HG03097 (cell line): Measurements from ENCODE around the gene LYZL4.

Experiments used
- ATAC-seq: cut with Tn5 transposase; IDR thresholded peaks from one replicate; pipeline ENCODE4 v1.9.1; 2021; ENCODE audit not compliant: unreplicated experiment, low FRiP score

Gene LYZL4

DNA sequence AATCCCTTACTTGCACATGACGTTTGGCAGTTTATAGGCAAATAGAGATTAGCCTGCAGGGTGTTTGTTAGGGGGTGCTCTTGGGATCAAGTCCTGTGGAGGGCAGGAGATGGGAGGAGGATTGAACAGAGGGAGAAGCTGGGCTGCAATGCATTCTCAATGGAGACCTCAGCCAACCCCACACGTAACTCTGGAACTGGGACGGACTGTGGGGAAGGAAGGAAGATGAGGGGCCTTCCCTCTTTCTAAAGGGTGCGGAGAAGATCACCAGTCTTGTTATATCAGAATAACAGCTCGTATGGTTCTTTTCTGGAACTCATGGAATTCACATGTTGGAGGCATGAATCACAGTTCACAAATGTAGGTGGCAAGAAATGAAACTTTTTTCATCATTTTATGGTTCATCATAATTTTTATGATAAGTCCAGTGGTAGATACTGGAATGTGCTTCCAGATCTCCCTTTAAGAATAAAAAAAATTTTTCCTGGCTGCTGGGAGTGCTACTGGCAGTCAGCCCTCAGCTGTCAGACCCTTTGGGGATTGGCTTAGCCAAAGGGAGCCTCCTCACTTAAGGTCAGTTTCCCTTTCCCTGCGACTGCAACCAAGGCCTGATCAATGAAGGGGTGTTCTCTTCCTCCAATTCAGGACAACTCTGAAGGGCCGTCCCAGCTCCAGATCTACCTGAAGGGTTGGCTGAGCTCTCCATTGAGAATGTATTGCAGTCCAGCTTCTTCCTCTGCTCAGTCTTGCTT is 20.5 kb upstream of the LYZL4 start:
- no peak for ATAC-seq

DNA sequence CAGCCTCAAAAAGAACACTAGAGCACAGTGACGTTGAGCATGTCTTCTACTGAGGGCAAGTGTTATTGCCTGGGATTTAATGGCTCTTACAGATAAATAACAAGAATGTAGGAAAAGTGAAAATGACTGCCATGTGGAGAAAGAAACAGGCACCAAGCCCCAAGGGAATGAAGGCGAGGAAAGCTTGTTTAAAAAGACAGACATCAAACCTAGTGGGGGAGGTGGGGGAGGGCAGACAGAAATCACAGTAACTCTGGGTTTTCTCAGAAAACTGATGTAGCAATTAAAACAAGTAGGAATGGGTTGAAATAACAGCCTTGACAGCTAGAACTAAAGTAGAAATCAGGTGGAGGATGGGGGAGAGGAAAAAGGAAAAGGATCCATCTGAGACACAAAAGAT is 18.4 kb upstream of the LYZL4 start:
- ATAC-seq: no peak

DNA sequence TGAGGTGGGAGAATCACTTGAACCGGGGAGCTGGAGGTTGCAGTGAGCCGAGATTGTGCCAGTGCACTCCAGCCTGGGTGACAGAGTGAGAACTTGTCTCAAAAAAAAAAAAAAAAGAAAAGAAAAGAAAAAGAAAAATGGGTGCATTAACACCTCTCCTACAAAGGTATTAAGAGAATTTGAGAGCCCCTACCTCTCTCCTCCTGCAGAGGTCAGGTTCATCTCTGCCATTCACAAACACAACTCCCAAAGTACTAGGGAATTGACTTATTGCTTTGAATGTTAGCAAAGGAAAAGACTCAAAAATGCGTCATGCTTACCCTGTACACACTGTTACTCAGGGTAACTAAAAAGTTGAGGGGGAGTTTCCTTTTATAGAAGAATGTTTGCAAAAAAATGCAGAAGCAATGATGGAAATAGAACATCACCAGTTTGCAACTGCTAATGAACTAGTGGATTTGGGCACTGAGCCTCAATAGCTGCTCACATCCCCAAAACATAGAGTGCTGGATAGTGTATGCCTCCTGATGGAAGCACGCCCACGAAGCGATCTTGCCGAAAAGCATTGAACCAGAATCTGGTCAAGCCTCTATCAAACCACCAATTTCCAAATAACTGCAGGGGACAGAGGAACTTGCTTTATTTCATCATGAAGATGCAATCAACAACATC is 15.5 kb upstream of the LYZL4 start:
- ATAC-seq: no peak

DNA sequence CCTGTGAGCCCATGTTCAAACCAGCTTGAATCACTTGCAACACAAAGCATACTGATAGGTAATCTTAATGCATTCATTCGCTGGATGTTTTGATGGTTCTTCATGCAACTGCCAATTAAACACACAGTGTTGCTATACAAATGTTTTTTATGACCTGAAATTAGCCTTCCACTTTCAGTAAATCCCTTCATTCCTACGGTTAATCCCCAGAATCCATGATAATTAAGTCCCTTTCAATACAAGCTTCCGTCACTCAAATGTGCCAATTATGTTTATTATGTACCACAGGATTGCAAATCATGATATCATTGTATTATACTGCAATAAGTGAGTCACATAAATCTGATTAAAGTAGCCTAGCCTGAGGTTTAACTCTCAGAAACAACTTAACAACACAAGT is 14.5 kb upstream of the LYZL4 start:
- no peak for ATAC-seq

DNA sequence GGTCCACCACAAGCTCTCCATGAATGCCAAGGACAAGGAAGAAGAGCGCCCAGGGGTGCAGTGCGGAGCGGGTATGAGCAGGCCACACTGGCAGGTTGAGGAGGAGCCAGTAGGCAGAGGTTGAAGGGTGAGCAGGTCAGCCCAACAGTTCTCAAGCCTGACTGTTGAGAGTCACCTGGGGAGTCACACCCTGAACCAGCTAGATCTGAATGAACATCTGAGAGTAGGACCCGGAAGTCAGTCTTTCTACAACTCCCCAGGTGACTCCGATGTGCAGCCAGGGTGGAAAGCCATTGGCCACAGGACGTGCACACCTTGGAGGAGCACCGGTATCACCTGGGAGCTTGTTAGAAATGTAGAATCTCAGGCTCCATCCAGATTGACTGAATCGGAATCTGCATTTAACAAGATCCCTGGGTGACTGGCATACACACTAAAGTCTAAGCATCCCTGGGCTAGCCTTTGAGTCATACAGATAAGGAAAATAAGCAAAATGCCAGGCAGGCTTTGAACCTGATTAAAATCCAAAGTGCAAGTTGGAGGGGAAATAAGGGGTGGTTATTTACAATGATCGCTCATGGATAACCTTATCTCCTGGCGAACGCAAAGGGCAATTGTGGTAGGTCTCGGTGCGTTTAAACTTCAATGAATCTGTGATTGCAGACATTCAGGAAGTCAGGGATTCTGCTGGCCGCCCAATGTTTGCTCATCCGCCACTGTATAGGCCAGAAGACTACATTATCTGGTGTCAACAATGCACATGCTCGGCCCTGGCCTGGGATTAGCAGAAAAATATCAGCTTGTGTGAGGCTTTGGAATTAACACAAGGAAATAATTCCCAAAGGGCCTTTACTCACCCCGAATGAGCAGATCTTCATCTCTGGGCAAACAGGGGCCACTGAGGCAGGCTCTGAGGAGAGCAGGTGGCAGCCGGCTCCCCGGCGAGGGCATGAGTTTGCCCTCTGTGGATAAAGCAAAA is 11.7 kb upstream of the LYZL4 start:
- ATAC-seq: no peak

DNA sequence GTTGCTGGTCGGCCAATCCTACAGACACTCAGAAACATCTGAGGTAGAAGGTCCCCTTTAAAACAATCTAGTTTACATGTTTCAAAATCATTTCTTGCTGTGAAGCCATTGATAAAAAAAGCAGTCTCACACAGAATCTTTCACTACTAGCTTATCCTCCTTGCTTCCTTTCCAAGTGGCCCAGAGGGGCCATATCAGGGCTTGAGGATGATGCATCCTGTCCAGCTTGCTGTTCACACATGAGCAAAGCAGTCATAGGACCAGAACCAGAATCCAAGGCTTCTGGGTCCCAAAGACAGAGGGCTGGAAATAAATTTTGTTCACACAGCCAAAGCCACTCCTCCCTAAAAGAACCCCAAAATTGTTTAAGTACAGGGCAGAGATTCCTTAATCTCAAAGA is 9.2 kb upstream of the LYZL4 start:
- ATAC-seq: no peak

DNA sequence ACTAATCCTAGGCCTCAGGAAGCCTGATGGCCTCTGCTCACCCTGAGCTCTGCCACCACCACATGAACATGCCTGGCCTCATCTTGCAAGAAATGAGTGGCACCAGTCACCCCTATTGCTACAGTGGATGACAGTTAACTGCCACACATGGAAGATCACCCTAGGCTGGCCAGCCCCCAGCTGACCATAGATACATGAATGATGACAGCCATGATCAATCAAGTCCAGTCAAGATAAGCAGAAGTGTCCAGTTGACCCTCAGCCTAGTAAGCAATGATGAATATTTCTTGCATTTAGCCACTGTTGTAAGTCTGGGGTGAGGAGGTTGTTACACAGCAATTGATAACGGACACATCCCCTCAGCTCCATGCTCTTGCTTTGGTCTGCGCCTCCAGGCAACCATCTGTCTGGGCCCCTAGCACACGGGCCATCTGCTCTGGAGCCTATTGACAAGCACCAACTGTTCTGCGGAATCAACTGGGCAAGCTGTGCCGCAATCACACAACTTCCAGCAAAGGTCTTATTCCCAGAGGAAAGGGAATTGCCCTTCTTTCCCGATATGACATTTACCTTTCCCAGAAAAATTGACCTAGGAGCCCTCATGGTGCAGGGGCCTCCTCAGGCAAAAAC is 2.2 kb upstream of the LYZL4 start:
- ATAC-seq: no peak

DNA sequence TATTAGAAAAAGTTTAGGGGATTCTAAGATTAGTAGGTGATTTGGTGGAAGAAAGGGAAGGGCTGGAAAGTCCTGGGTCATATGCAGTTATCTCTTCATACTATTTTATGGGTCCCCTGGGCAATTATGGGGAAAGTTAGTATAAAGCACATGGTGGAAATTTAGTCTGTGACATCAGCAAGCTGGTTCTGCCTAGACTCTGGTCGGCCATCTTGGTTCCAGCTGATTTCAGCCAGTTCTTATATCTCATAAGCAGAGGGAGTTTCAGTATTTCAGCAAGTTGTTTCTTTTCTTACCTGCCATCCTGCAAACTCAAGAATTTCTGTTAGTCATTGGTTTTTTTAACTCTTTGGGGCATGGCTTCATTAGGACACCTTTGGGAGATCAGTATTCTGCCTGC is 1.0 kb upstream of the LYZL4 start:
- no peak for ATAC-seq

DNA sequence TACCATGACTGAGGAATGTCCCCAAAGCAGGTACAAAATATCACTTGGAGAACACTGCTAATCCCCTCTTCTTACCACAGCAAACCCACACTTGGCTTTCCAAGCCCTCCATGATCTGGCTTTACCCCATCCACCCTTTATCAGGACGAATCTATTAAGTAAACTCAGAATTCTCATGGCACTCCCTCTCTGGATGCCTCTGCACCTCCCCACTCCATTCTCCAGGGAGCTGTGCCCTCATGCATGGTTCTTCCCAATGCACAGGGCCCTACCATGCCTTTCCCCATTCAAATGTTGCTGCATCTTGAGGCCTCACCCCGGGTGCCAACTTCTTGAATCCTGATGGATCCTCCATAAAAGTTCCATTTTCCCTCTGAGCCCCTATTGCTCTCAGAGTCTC is 2.3 kb downstream of the LYZL4 start:
- ATAC-seq: no peak

DNA sequence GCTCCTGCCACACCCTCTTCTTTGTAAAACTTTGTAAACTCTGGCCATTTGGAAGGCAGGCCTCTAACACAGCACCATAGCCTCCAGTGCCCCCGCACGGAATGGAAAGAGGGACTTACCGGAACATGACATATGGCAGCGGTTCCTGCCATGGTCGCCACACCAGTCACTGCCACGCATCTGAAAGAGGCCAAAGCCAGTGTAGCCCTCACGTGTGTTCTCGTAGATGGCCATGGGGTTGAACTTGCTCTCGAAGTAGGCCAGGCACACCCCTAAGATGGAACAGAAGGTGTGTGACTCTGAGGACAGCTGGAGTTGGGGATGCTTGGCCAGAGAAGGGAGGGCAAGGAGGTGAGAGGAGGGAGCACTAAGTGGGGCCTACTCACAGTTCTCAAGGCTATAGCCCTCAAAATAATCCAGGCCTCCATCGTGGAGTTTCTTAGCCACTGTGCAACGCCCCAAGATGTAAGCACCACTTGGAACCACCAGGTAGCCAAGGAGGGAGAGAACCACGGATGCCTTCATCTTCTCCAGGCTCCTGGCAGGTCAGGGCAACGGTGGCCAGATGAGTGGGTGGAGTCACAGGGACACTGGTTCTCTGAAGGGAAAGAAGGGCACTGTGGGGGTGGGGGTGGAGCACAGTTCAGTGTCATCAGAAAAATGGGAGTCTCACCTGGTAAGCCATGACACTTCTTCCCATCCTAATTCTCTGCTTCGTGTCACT is 3.5 kb downstream of the LYZL4 start:
- ATAC-seq: no peak

DNA sequence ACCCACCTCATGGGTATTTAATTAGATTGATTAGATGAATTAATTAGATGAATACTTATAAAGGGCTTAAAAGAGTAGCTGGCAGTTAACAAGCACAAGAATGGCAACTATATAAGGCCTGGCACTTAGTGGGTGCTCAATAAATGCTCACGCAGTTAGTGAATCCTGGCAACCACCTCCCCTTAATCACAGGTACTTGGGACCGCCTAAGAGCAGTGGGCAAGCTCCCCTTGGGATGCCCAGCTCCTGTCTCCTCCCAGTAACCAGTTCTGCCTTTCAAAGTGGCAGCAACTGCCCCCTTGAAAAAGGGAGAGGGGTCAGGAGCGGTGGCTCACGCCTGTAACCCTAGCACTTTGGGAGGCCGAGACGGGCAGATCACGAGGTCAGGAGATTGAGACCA is 4.6 kb downstream of the LYZL4 start:
- no peak for ATAC-seq

DNA sequence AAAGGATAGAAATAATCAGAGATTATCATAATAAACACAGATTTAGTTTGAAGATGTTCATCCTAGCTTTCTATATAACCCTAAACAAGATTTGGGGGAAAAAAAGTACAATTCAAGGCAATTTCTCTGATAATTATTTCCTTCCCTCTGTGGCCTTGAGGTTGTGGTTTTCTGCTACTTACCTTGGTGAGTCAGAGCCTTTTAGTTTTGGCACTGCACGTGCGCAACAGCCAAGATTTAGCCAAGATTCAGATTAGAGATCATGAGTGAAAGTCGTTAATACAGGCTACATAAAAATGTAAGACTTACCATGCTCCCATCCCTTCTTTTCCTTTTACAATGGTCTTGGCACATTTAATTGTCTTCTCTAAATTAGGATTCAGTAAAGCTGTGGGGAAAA is 6.7 kb downstream of the LYZL4 start:
- no peak for ATAC-seq

DNA sequence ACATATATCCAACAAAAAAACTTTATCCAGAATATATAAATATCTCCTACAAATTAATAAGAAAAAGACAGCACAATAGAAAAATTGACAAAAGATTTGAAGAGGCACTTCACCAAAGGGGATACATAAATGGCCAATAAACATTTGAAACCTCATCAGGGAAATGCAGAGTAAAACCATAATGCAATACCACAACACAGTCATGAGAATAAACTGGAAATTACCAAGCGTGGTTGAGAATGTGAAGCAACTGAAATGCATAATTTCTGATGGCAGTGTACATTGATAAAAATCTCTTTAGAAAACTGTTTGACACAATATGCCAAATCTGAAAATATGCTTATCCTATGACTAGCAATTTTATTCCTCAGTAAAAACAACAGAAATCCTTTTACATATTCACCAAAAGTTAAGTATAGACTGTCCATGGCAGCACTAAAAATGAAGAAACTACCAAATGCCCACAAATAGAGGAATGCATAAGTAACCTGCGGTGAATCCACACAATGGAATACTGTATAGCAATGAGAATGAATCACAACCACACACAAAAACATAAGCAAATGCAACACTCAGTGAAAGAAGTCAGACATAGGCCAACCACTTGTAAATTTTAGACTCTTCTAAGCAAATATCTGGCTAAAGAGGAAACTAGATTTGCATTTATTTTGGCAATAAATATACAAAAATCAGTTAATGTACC is 7.9 kb downstream of the LYZL4 start:
- ATAC-seq: no peak

DNA sequence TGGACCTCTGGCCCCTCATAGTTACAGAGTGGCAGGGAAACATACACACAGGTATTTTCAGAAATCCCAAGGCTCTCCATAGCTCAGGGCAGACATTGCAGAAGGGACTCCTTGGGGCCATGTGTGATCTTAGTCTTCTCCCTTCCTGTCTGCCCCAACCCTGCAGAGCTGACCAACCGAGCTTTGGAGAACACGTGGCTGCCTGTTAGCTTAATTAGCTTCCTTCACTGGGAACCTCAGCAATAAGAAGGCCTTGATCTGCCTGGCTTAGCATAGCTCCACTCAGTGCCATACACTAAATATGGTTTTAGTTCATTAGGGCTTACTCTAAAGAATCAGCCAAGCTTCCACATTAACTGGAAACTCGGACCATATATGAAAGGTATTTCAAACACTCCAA is 12.3 kb downstream of the LYZL4 start:
- no peak for ATAC-seq

DNA sequence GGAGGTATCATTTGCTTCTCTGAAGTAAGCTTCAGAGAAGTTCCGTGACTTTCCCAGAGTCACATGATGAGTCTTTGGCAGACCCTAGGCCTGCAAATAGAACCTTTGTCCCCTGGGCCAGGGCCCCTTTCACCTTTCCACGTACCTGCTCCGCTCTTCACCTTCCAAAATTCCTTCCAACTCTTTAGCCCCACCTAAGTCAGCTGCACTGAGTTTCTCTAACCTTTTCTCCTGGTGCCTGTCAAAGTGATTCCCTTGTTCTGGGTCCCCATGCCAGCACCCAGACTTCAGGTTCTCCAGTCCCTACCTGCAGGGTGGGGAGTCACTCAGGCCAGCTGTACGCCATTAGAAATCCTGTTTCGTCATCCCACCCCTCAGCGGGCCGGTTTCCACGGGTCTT is 12.8 kb downstream of the LYZL4 start:
- ATAC-seq: no peak

DNA sequence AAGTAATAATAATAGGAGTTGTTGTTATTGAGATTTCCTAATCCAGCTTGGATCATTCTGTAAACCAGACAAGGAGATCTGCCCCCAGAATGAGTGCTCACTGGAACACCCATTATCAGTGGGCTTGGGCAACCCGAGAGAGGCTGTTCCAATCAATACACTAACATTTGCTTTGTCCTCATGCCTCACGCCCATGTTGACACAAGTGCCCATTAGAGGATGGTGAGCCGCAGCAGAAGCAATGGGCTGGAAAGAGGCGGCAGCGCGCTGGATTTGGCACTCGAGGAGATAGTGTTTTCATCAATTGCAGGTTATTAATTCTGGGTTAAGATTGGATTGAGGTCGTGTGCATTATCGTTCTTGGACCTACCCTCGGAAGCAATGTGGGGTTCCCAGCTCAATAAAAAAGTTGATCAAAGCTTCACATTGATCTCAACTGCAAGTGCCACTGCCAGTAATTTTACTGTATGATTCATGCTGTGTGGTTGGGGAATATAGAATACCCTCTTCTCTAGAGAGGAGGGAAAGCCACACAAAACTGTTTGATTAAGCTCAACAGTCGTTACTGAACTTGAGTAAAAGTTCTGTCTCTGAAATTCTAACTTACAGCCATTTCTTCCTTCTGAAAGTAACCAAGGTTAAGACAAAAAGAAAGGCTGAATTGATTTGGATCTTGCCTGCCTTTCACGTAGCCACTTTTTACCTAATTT is 15.7 kb downstream of the LYZL4 start:
- no peak for ATAC-seq

DNA sequence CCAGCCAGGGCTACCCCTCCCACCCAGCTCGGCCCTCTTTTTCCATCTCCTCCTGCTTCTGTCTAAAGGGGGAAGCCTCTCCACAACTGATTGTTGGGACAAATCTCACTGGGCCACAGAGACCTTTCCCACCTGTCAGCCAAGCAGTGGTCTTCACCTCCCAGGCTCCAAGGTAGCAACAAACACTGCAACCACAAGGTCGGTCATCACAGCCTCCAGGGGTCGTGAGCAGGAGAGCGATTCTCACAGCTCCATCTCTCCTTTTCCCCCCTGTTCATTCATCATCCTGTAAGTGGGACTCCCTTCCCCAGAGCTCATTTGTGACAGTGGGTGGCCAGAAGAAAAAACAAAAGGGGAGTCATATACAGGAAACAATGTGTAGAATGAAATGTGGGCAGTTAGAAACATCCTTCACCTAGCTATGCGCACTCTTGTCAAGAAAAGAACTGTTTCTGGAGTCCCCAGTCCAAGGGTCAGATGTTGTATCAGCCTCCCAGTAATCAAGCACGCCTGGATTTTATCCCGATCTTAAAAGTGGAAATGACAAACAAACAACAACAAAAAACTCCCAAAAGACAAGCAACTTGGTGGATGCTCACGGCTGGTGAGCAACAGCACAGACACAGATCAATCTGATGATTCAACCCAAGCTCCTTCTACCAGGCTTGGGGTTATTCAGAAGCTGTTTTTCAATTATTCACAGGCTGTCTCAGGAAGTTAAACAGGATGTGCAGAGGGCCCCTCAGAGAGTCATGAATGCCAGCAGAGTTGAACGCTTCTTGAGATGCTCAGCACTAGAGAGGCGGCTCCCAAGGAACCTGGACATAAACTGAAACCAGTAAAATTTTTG is 22.4 kb downstream of the LYZL4 start:
- no peak for ATAC-seq

DNA sequence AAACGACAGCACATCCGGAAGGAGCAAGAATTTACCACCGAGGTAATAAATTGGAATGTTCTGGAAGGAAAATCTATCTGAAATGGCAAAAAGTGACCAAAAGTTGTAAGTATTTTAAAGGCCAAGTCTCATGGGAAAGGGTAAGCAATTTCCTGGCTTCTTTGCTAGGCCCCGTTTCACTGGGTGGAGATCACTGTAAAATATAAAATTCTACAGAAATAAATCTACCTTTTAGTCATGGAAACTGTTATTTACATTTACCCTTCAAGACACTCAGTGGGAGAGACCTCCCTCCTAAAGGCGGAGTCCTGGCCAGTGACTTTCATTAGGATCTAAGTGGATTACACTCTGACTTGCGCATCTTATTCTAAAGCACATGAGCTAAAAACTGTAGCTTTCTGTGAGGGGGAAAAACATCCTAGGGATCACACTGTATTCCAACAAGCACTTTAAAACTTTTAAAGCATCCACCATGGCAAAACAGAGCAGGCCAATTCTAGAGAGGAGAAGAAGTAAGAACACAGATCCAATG is 28.8 kb downstream of the LYZL4 start:
- ATAC-seq: no peak
